B cell (primary cell): ENCODE measurements around the gene PDZD2.

ENCODE experiments used
- CTCF ChIP-seq: fragments of 200-600 bp; IDR thresholded peaks from one replicate; pipeline ENCODE4 v1.8.0; 2022; ENCODE audit warnings: antibody characterized with exemption, mild to moderate bottlenecking
- EZH2 ChIP-seq: IDR thresholded peaks from 2 replicates; pipeline ENCODE4 v1.6.1; 2012; ENCODE audit warnings: borderline replicate concordance, low read depth, mild to moderate bottlenecking, moderate library complexity, low read length; ENCODE audit not compliant: insufficient read depth, poor library complexity, severe bottlenecking

GRCh38 chr5:31937703-31938102, 298.8 kb downstream of the PDZD2 start:
- TF ChIP-seq CTCF (no peak), EZH2 (no peak)
